HEK293 (cell line): Measurements from ENCODE around the gene GJA9.

ENCODE experiments used
- GFI1B ChIP-seq: fragments of 450-650 bp; formaldehyde crosslinking; IDR thresholded peaks from 2 replicates; pipeline ENCODE4 v1.5.1; 2016; ENCODE audit warnings: missing biosample characterization, missing genetic modification characterization
- GLI4 ChIP-seq: fragments of 450-650 bp; formaldehyde crosslinking; IDR thresholded peaks from 2 replicates; pipeline ENCODE4 v1.5.1; 2016; ENCODE audit warnings: missing biosample characterization, missing genetic modification characterization
- HOXD13 ChIP-seq: sonication (generic); formaldehyde crosslinking; IDR thresholded peaks from 2 replicates; pipeline ENCODE4 v1.8.0; 2022; ENCODE audit warnings: missing genetic modification reagents, borderline replicate concordance
- KLF7 ChIP-seq: fragments of 450-650 bp; formaldehyde crosslinking; IDR thresholded peaks from 2 replicates; pipeline ENCODE4 v1.5.1; 2016; ENCODE audit warnings: missing biosample characterization, missing genetic modification characterization, borderline replicate concordance
- PRDM10 ChIP-seq: fragments of 450-650 bp; formaldehyde crosslinking; IDR thresholded peaks from 2 replicates; pipeline ENCODE4 v1.5.1; 2016; ENCODE audit warnings: missing biosample characterization, missing genetic modification characterization
- YY1 ChIP-seq: fragments of 450-650 bp; formaldehyde crosslinking; IDR thresholded peaks from 2 replicates; pipeline ENCODE4 v1.5.1; 2018; ENCODE audit warnings: missing biosample characterization, missing genetic modification characterization
- ZBTB11 ChIP-seq: fragments of 450-650 bp; formaldehyde crosslinking; conservative IDR thresholded peaks from 2 replicates; pipeline ENCODE4 v1.5.1; 2016; ENCODE audit warnings: low read depth, missing biosample characterization, missing genetic modification characterization
- ZBTB20 ChIP-seq: fragments of 450-650 bp; formaldehyde crosslinking; IDR thresholded peaks from 2 replicates; pipeline ENCODE4 v1.5.1; 2016; ENCODE audit warnings: missing biosample characterization, missing genetic modification characterization
- ZFHX2 ChIP-seq: fragments of 450-650 bp; formaldehyde crosslinking; conservative IDR thresholded peaks from 2 replicates; pipeline ENCODE4 v1.5.1; 2016; ENCODE audit warnings: missing biosample characterization, missing genetic modification characterization
- ZNF112 ChIP-seq: fragments of 450-650 bp; formaldehyde crosslinking; IDR thresholded peaks from 2 replicates; pipeline ENCODE4 v1.5.0; 2017; ENCODE audit warnings: missing biosample characterization, missing genetic modification characterization
- ZNF132 ChIP-seq: fragments of 450-650 bp; formaldehyde crosslinking; IDR thresholded peaks from 2 replicates; pipeline ENCODE4 v1.5.1; 2017; ENCODE audit warnings: missing biosample characterization, missing genetic modification characterization, borderline replicate concordance
- ZNF140 ChIP-seq: fragments of 450-650 bp; formaldehyde crosslinking; IDR thresholded peaks from 2 replicates; pipeline ENCODE4 v1.5.1; 2016; ENCODE audit warnings: missing biosample characterization, missing genetic modification characterization
- ZNF2 ChIP-seq: fragments of 450-650 bp; formaldehyde crosslinking; IDR thresholded peaks from 2 replicates; pipeline ENCODE4 v1.5.1; 2016; ENCODE audit warnings: missing biosample characterization, missing genetic modification characterization
- ZNF202 ChIP-seq: fragments of 450-650 bp; formaldehyde crosslinking; IDR thresholded peaks from 2 replicates; pipeline ENCODE4 v1.5.1; 2016; ENCODE audit warnings: missing biosample characterization, missing genetic modification characterization, borderline replicate concordance
- ZNF223 ChIP-seq: fragments of 450-650 bp; formaldehyde crosslinking; IDR thresholded peaks from 2 replicates; pipeline ENCODE4 v1.5.1; 2016; ENCODE audit warnings: missing biosample characterization, missing genetic modification characterization
- ZNF239 ChIP-seq: fragments of 450-650 bp; formaldehyde crosslinking; IDR thresholded peaks from 2 replicates; pipeline ENCODE4 v1.5.1; 2016; ENCODE audit warnings: missing biosample characterization, missing genetic modification characterization
- ZNF266 ChIP-seq: fragments of 450-650 bp; formaldehyde crosslinking; IDR thresholded peaks from 2 replicates; pipeline ENCODE4 v1.5.1; 2016; ENCODE audit warnings: missing biosample characterization, missing genetic modification characterization, low read depth
- ZNF488 ChIP-seq: fragments of 450-650 bp; formaldehyde crosslinking; IDR thresholded peaks from 2 replicates; pipeline ENCODE4 v1.5.1; 2016; ENCODE audit warnings: missing biosample characterization, missing genetic modification characterization
- ZNF510 ChIP-seq: fragments of 450-650 bp; formaldehyde crosslinking; IDR thresholded peaks from 2 replicates; pipeline ENCODE4 v1.5.1; 2018; ENCODE audit warnings: mild to moderate bottlenecking, missing genetic modification characterization, missing biosample characterization; ENCODE audit not compliant: insufficient replicate concordance
- ZNF514 ChIP-seq: fragments of 450-650 bp; formaldehyde crosslinking; IDR thresholded peaks from 2 replicates; pipeline ENCODE4 v1.5.1; 2016; ENCODE audit warnings: missing biosample characterization, missing genetic modification characterization
- ZNF518A ChIP-seq: fragments of 450-650 bp; formaldehyde crosslinking; conservative IDR thresholded peaks from 2 replicates; pipeline ENCODE4 v1.5.1; 2016; ENCODE audit warnings: low read depth, missing biosample characterization, missing genetic modification characterization
- ZNF629 ChIP-seq: fragments of 450-650 bp; formaldehyde crosslinking; IDR thresholded peaks from 2 replicates; pipeline ENCODE4 v1.5.1; 2017; ENCODE audit warnings: missing biosample characterization, missing genetic modification characterization
- ZSCAN4 ChIP-seq: fragments of 450-650 bp; formaldehyde crosslinking; IDR thresholded peaks from 2 replicates; pipeline ENCODE4 v1.5.1; 2017; ENCODE audit warnings: missing biosample characterization, missing genetic modification characterization
- ZSCAN5A ChIP-seq: fragments of 450-650 bp; formaldehyde crosslinking; IDR thresholded peaks from 2 replicates; pipeline ENCODE4 v1.5.1; 2016; ENCODE audit warnings: missing biosample characterization, missing genetic modification characterization

GJA9 gene

GRCh38 chr1:38858833-38859560, 22.4 kb downstream of the GJA9 start (continued):
- TF ChIP-seq ZNF518A (tag by site-specific recombination) (no peak), ZNF266 (tag by site-specific recombination) (no peak), ZSCAN5A (tag by site-specific recombination) (no peak), ZNF510 (no peak), HOXD13 (CRISPR knock-in tag) (no peak), GLI4 (tag by site-specific recombination) (no peak), PRDM10 (tag by site-specific recombination) (peak; percentile 61), ZNF112 (tag by site-specific recombination) (no peak), ZNF202 (tag by site-specific recombination) (no peak), ZNF132 (no peak), ZNF140 (tag by site-specific recombination) (no peak), ZNF223 (tag by site-specific recombination) (no peak), ZBTB11 (tag by site-specific recombination) (peak; percentile 36; the same call in 1 of the 2 replicates), ZBTB20 (tag by site-specific recombination) (peak; percentile 98), KLF7 (tag by site-specific recombination) (no peak; the same call in 1 of the 2 replicates), ZNF488 (tag by site-specific recombination) (no peak), GFI1B (tag by site-specific recombination) (no peak), ZNF629 (tag by site-specific recombination) (0 out of 2 replicates have a peak, but pooled peaks have one; percentile 21), ZSCAN4 (tag by site-specific recombination) (no peak), ZNF514 (tag by site-specific recombination) (no peak), YY1 (no peak), ZFHX2 (tag by site-specific recombination) (no peak), ZNF239 (tag by site-specific recombination) (no peak), ZNF2 (no peak)
